HG03135 (cell line): ENCODE measurements around the gene LSP1.

Experiments
- ATAC-seq: cut with Tn5 transposase; IDR thresholded peaks from one replicate; pipeline ENCODE4 v1.9.1; 2021; ENCODE audit warnings: mild to moderate bottlenecking, moderate library complexity; ENCODE audit not compliant: unreplicated experiment

LSP1 gene

GRCh38 chr11:1824221-1825038, 28.5 kb upstream of the LSP1 start:
- ATAC-seq, result no peak

GRCh38 chr11:1825039-1825740, 27.7 kb upstream of the LSP1 start:
- no peak for ATAC-seq

GRCh38 chr11:1825785-1826451, 27.0 kb upstream of the LSP1 start:
- ATAC-seq, result no peak

- no peak for ATAC-seq
Measured at GRCh38 chr11:1826552-1827094, 26.3 kb upstream of the LSP1 start.

- ATAC-seq, result no peak
Measured at GRCh38 chr11:1827095-1827813, 25.6 kb upstream of the LSP1 start.

- ATAC-seq, result no peak
Measured at GRCh38 chr11:1827931-1828330, 25.0 kb upstream of the LSP1 start.

GRCh38 chr11:1828542-1828941, 24.3 kb upstream of the LSP1 start:
- ATAC-seq, result no peak

GRCh38 chr11:1829039-1829820, 23.7 kb upstream of the LSP1 start:
- ATAC-seq, result no peak

GRCh38 chr11:1830004-1830321, 22.9 kb upstream of the LSP1 start:
- no peak for ATAC-seq

- no peak for ATAC-seq
Measured at GRCh38 chr11:1830322-1831223, 22.3 kb upstream of the LSP1 start.

GRCh38 chr11:1831338-1832210, 21.3 kb upstream of the LSP1 start:
- ATAC-seq, result no peak

GRCh38 chr11:1832211-1832919, 20.5 kb upstream of the LSP1 start:
- no peak for ATAC-seq

- ATAC-seq, result no peak
Measured at GRCh38 chr11:1832920-1833295, 20.0 kb upstream of the LSP1 start.

- no peak for ATAC-seq
Measured at GRCh38 chr11:1834062-1834610, 18.7 kb upstream of the LSP1 start.

- no peak for ATAC-seq
Measured at GRCh38 chr11:1834779-1835670, 17.9 kb upstream of the LSP1 start, which contains the start of gene SYT8. Gene SYT8, plus strand, starts transcription at chr11:1834990. Its CDS starts 116 bp downstream, at chr11:1835106.

GRCh38 chr11:1835671-1836010, 17.2 kb upstream of the LSP1 start:
- no peak for ATAC-seq
